ENCODE data around the gene TANGO6. TPM values are rescaled to one million over a fixed set of nuclear protein-coding genes. Genes with fewer than 3 reads are reported as not detected.

Gene TANGO6
- total and polyA plus RNA-seq, 10 of the 15 experiments (the other 5 are each of a cell fraction or from before 2014, with no cell fraction given): 1.1 to 20.6 (median 11.0) TPM

GRCh38 chr16:68875871-68876270 is 32.5 kb downstream of the TANGO6 start:
- Histone ChIP-seq H3K27ac (ENCODE audit: control insufficient read depth, insufficient read depth) (no peak overlapping the region), H3K4me1 (ENCODE audit: control insufficient read depth, insufficient read depth, low read length) (no peaks in the 10 kb centered on the region), H3K79me2 (ENCODE audit: control insufficient read depth, insufficient read depth, low read length) (no peaks in the 10 kb centered on the region), H3K36me3 (ENCODE audit: control insufficient read depth in 2 of 2, insufficient read depth in 2 of 2, low read length in 1 of 2) (peaks cover 0 to 9% of the 10 kb centered on the region in 2 experiments; a peak in 3 of 4 replicates), H3K4me2 (ENCODE audit: control insufficient read depth, insufficient read depth) (no peak overlapping the region), H3K9ac (ENCODE audit: control insufficient read depth, insufficient read depth, low read length) (no peak overlapping the region), H2AFZ (ENCODE audit: control insufficient read depth, low read depth, low read length) (no peak overlapping the region), H4K20me1 (ENCODE audit: control insufficient read depth, insufficient read depth) (no peaks in the 10 kb centered on the region), H3K4me3 (no peak overlapping the region), H3K9me3 (replicated peaks; ENCODE audit: control insufficient read depth, insufficient read depth, low read length) (no peaks in the 10 kb centered on the region), H3K27me3 (replicated peaks in 1 of 2; ENCODE audit: control insufficient read depth in 2 of 2, insufficient read depth in 2 of 2, low read length in 1 of 2) (no peaks in the 10 kb centered on the region)
- CTCF ChIA-PET: interaction anchor here (0.9 kb wide), 1 partner anchor 27 kb away, joined by 3 read pairs; no protein-coding TSS in a partner anchor
- DNase-seq (ENCODE audit: low read depth, low spot score): no peak
- FAIRE-seq: no peak
- intact Hi-C loops (cut with micrococcal nuclease; ENCODE audit: unreplicated experiment) (no loop called here), in situ Hi-C loops (cut with MboI) (no loop called here)
- POLR2A ChIA-PET: no interaction called here
- SMC1A ChIA-PET (ENCODE audit: uncharacterized antibody, unreplicated experiment): no interaction called here
- RAD21 ChIA-PET (ENCODE audit: unreplicated experiment): no interaction called here
- no TSS peak for BruUV-seq (replicated peaks)
- 100% methylated on average over 1 of the region's 4 CpGs for WGBS (ENCODE audit: insufficient coverage, insufficient replicate concordance, low lambda C conversion rate, missing lambda C conversion rate)
- no peak for TF ChIP-seq HSF1 (IDR thresholded peaks at IDR 0.05; ENCODE audit: low read depth, low read length)
- no peak for TF ChIP-seq IKZF1 (conservative IDR thresholded peaks at IDR 0.05)
- TF ChIP-seq IKZF2 (IDR thresholded peaks at IDR 0.05): no peak
- no peak for TF ChIP-seq SMARCA5 (IDR thresholded peaks at IDR 0.05)
- no peak for TF ChIP-seq NKRF (conservative IDR thresholded peaks at IDR 0.05)
- no peak for TF ChIP-seq MXI1 (IDR thresholded peaks at IDR 0.05; ENCODE audit: low read depth, low read length)
- TF ChIP-seq NFIC (IDR thresholded peaks at IDR 0.05; ENCODE audit: low read depth, low read length): no peak
- TF ChIP-seq GATAD2B (conservative IDR thresholded peaks at IDR 0.05; ENCODE audit: low read depth): no peak
- no peak for TF ChIP-seq KAT2A (conservative IDR thresholded peaks at IDR 0.05; ENCODE audit: control insufficient read depth, low read depth, low read length)
- no peak for TF ChIP-seq MAX (IDR thresholded peaks at IDR 0.05; ENCODE audit: low read depth, low read length)
- TF ChIP-seq HDAC2 (IDR thresholded peaks at IDR 0.05): no peak
- no peak for TF ChIP-seq CBFB (IDR thresholded peaks at IDR 0.05; ENCODE audit: low read depth)
- no peak for TF ChIP-seq BMI1 (IDR thresholded peaks at IDR 0.05; ENCODE audit: borderline replicate concordance)
- TF ChIP-seq SPI1 (IDR thresholded peaks at IDR 0.05; ENCODE audit: borderline replicate concordance, insufficient read depth, low read depth, low read length): no peak
- no peak for ATAC-seq
